Activated CD4-positive, CD25-positive, alpha-beta regulatory T cell treated with anti-CD3 and anti-CD28 coated beads, Interleukin-2, amount 50 U/mL, for 16 hours (primary cell): ENCODE results near the gene HBP1.
"Not testable (repeated sequence)": the region's sequence is repeated elsewhere in the genome, so short reads cannot be mapped to it uniquely, and the experiment has no call there.

Source experiments
- DNase-seq: peaks from one replicate; pipeline ENCODE4 v3.0.0-alpha.2; 2020; ENCODE audit warnings: low read depth, low spot score

The HBP1 gene

GRCh38 chr7:107155726-107156125, 13.1 kb upstream of the HBP1 start:
- not testable (repeated sequence) for DNase-seq

- DNase-seq, result no peak
Observed at GRCh38 chr7:107157091-107157490, 11.7 kb upstream of the HBP1 start.

GRCh38 chr7:107158028-107158427, 10.8 kb upstream of the HBP1 start:
- no peak for DNase-seq

GRCh38 chr7:107160389-107160788, 8.4 kb upstream of the HBP1 start:
- DNase-seq, result no peak

GRCh38 chr7:107161415-107161814, 7.4 kb upstream of the HBP1 start:
- no peak for DNase-seq

- DNase-seq, result no peak
Observed at GRCh38 chr7:107162475-107162874, 6.3 kb upstream of the HBP1 start.

GRCh38 chr7:107164092-107164491, 4.7 kb upstream of the HBP1 start:
- no peak for DNase-seq

- DNase-seq, result no peak
Observed at GRCh38 chr7:107165341-107165740, 3.5 kb upstream of the HBP1 start.

- no peak for DNase-seq
Observed at GRCh38 chr7:107166736-107167426, 1.9 kb upstream of the HBP1 start.

GRCh38 chr7:107167483-107168232, 1.1 kb upstream of the HBP1 start:
- DNase-seq, result no peak

GRCh38 chr7:107169120-107170050, 582 bp downstream of the HBP1 start:
- DNase-seq, result peak; percentile 73

GRCh38 chr7:107170051-107170915, 1.5 kb downstream of the HBP1 start:
- DNase-seq, result no peak

GRCh38 chr7:107171496-107171895, 2.7 kb downstream of the HBP1 start:
- no peak for DNase-seq

GRCh38 chr7:107172276-107173032, 3.7 kb downstream of the HBP1 start:
- DNase-seq, result no peak

- no peak for DNase-seq
Observed at GRCh38 chr7:107173191-107173590, 4.4 kb downstream of the HBP1 start.

GRCh38 chr7:107173691-107174406, 5.0 kb downstream of the HBP1 start:
- DNase-seq, result no peak

- DNase-seq, result no peak
Observed at GRCh38 chr7:107179326-107180164, 10.7 kb downstream of the HBP1 start.

- DNase-seq, result no peak
Observed at GRCh38 chr7:107180378-107180777, 11.6 kb downstream of the HBP1 start.

- DNase-seq, result no peak
Observed at GRCh38 chr7:107181172-107181571, 12.4 kb downstream of the HBP1 start.
